ENCODE measurements around the gene CHRM1. TPM values are rescaled to one million over a fixed set of nuclear protein-coding genes. Genes with fewer than 3 reads are reported as not detected.

The CHRM1 gene
- total RNA-seq, 4 donors from 2014 or later, result 0.33 to 0.40 TPM; not detected in 2

DNA sequence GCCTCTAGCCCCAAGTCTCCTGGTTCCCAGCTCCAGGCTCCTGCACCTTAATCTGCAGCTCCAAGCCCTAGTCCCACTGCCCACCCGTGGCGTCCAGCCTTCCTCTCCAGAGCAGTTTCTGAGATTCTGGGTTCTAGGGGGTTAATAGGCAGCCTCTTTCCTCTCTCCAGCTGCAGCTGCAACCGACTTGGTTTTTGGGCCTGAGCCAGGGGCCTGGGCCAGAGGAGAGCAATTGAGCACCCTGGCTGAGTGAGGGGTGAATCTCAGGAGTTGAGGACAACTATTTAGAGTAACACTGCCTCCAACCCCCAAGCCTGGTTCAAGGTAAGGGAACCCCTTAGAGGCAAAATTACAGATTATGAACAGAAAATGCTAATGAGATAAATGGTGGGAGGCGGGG, 9.0 kb upstream of the CHRM1 start:
- Histone ChIP-seq H3K4me3 (no peak overlapping the region), H3K27ac (replicated peaks in 1 of 4) (no peak overlapping the region), H3K27me3 (peaks cover 0 to 43% (median 21%) of the 10 kb centered on the region in 4 donors), H3K4me1 (peaks cover 14 to 25% (median 18%) of the 10 kb centered on the region in 4 donors), H3K36me3 (no peaks in the 10 kb centered on the region), H3K9me3 (no peaks in the 10 kb centered on the region)
- DNase-seq (ENCODE audit: extremely low spot score), result no peak
- intact Hi-C loops (cut with DNase I), result no loop called here
- WGBS, result 68% methylated on average over 3 of the region's 4 CpGs
- no peak for TF ChIP-seq POLR2A (IDR thresholded peaks at IDR 0.05; ENCODE audit: low read depth)
- no peak for TF ChIP-seq POLR2AphosphoS5 (IDR thresholded peaks at IDR 0.05)
- TF ChIP-seq EP300 (IDR thresholded peaks at IDR 0.05), result no peak
- TF ChIP-seq, protein P1, sequence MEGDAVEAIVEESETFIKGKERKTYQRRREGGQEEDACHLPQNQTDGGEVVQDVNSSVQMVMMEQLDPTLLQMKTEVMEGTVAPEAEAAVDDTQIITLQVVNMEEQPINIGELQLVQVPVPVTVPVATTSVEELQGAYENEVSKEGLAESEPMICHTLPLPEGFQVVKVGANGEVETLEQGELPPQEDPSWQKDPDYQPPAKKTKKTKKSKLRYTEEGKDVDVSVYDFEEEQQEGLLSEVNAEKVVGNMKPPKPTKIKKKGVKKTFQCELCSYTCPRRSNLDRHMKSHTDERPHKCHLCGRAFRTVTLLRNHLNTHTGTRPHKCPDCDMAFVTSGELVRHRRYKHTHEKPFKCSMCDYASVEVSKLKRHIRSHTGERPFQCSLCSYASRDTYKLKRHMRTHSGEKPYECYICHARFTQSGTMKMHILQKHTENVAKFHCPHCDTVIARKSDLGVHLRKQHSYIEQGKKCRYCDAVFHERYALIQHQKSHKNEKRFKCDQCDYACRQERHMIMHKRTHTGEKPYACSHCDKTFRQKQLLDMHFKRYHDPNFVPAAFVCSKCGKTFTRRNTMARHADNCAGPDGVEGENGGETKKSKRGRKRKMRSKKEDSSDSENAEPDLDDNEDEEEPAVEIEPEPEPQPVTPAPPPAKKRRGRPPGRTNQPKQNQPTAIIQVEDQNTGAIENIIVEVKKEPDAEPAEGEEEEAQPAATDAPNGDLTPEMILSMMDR (IDR thresholded peaks at IDR 0.05), result no peak

DNA sequence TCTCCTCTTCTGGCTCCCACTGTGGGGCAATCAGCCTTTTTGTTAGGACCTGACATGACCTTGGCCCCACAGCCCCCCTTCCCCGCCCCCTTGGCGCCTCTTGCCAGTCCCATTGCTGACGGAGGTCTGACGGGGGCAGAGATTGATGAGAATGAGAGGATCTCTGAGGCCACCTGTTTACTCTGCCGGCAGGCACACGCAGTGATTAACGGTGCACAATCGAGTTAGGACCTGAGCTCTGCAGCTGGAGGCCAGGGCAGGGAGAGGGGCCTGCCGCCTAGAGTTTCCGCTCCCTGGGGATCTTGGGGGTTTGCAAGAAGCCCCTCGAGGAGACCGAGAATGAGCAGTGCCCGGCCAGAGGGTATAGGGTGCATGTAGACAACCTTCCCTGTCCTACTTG, 6.8 kb upstream of the CHRM1 start:
- intact Hi-C loops (cut with DNase I), result no loop called here
- peaks cover 0 to 65% (median 35%) of the 10 kb centered on the region in 4 donors for H3K27me3 ChIP-seq
- WGBS, result 68% methylated on average over 13 of the region's 13 CpGs
- H3K4me1 ChIP-seq, result peaks cover 22 to 37% (median 31%) of the 10 kb centered on the region in 4 donors
- no peak overlapping the region for H3K4me3 ChIP-seq
- no peak for DNase-seq (ENCODE audit: extremely low spot score)
- H3K9me3 ChIP-seq, result no peaks in the 10 kb centered on the region
- no peak overlapping the region for H3K27ac ChIP-seq (replicated peaks in 1 of 4)
- TF ChIP-seq POLR2AphosphoS5 (IDR thresholded peaks at IDR 0.05), result no peak
- no peak for TF ChIP-seq EP300 (IDR thresholded peaks at IDR 0.05)
- TF ChIP-seq, protein P1 (IDR thresholded peaks at IDR 0.05), result no peak
- no peak for TF ChIP-seq POLR2A (IDR thresholded peaks at IDR 0.05; ENCODE audit: low read depth)
- H3K36me3 ChIP-seq, result no peaks in the 10 kb centered on the region

DNA sequence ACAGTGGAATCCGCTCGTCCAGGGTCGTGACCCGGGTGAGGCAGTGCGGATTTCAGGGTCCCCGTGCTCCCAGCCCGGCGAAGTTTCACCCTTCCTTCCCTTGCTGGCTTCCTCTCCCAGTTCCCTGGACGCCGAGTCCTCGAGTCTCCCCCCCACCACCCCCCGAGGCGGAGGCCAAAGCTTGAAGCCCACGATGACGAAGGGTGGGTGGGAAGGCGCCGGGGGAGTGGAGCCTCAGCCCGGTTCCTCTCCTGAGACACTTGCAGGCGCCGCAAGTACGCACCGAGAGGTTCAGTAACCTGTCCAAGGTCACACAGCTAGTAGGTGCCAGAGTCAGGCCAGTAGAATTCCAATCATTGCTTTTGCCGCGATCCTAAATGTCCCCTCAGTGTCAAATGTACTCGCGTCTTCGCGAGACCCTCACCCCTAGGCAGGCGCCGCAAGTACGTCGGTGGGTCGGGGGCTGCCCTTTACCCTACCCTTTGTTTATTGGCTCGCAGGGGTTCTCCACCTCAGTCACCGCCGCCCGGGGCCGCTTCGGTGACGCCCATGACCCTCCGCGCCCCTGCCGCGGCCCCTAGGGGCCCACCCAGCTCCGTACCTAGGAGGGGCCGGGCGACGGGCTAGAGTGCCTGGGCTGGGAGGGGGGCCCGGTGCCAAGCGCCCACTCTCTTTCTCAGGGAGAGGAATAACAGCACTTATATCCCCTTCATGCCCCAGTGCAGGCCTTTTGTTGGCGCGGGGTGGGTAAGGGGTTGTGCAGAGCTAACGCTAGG, 5.7 kb upstream of the CHRM1 start:
- Histone ChIP-seq H3K4me1 (peaks cover 24 to 42% (median 34%) of the 10 kb centered on the region in 4 donors), H3K27me3 (peaks cover 0 to 76% (median 41%) of the 10 kb centered on the region in 4 donors), H3K36me3 (no peaks in the 10 kb centered on the region), H3K9me3 (no peaks in the 10 kb centered on the region), H3K27ac (replicated peaks in 1 of 4) (no peak overlapping the region), H3K4me3 (peak overlapping the region; percentile 30 to 48 (median 39))
- TF ChIP-seq POLR2A (IDR thresholded peaks at IDR 0.05; ENCODE audit: low read depth) (no peak), EP300 (IDR thresholded peaks at IDR 0.05) (no peak), POLR2AphosphoS5 (IDR thresholded peaks at IDR 0.05) (no peak)
- TF ChIP-seq, protein P1 (IDR thresholded peaks at IDR 0.05), result no peak
- no peak for DNase-seq (ENCODE audit: extremely low spot score)
- 17% methylated on average over 18 of the region's 53 CpGs for WGBS
- intact Hi-C loops (cut with DNase I), result no loop called here

DNA sequence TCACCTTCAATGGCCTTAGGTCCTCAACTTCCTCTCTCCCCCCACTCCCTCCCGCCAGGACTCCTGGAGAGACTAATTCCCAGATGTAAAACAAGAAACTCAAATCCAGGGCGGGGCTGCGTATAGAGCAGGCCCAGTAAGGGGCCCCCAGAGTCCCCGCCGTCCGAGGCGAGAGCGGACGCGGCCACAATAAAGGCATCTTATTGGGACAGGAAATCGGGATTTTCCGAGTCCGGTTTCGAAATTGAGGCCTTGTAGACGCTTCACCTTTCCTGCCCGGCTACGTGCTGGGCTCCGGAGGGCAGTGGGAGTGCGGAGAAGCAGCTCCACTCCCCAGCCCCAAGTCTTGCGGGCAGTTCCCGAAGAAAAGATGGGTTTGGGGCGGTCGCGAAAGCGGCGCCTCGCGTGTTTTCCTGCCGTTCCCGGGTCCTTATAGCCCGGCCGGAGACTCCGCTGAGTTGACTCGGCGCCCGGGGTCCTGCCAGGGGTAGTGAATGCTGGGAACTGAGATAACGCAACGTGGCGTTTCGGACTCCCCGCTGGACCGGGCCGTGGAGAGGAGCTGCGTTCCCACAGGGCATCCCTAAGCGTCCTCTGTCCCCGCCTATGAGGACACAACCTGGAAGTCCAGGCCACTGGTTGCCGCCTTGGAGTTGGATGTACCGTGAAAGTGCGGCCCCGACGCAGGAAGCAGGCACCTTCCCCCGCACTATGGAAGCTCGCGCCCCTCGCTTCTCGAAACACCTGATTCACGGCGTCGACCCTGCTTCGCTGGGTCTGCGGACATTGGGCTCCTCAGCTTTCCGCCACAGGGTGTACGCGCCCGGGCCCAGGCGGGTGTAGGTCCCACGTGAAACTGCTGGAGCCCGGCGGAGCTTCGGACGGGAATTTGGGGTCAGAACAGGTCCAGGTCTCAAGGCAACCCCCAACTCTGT, 4.8 kb upstream of the CHRM1 start:
- no peak for DNase-seq (ENCODE audit: extremely low spot score)
- TF ChIP-seq, protein P1 (IDR thresholded peaks at IDR 0.05), result no peak
- TF ChIP-seq POLR2A (IDR thresholded peaks at IDR 0.05; ENCODE audit: low read depth) (no peak), POLR2AphosphoS5 (IDR thresholded peaks at IDR 0.05) (no peak), EP300 (IDR thresholded peaks at IDR 0.05) (no peak)
- 16% methylated on average over 31 of the region's 71 CpGs for WGBS
- Histone ChIP-seq H3K27me3 (peaks cover 0 to 85% (median 44%) of the 10 kb centered on the region in 4 donors), H3K27ac (replicated peaks in 1 of 4) (no peak overlapping the region), H3K9me3 (no peaks in the 10 kb centered on the region), H3K36me3 (no peaks in the 10 kb centered on the region), H3K4me3 (peak overlapping the region; percentile 30 to 48 (median 39)), H3K4me1 (peaks cover 30 to 47% (median 42%) of the 10 kb centered on the region in 4 donors)
- intact Hi-C loops (cut with DNase I), result no loop called here
